Measurements from ENCODE around the gene CDH23. TPM values are rescaled to one million over a fixed set of nuclear protein-coding genes. Genes with fewer than 3 reads are reported as not detected.

The CDH23 gene
- total RNA-seq, 1 experiment from 2014 or later, result 2.9 TPM

GRCh38 chr10:71555087-71555723, 158.5 kb downstream of the CDH23 start (continued):
- TF ChIP-seq MXD4 (CRISPR knock-in tag; IDR thresholded peaks at IDR 0.05; ENCODE audit: borderline replicate concordance) (no peak), ETV6 (CRISPR knock-in tag; IDR thresholded peaks at IDR 0.05) (no peak), OVOL2 (CRISPR knock-in tag; IDR thresholded peaks at IDR 0.05; ENCODE audit: borderline replicate concordance) (no peak)

- no peak for DNase-seq (ENCODE audit: low spot score)
- Mint-ChIP-seq H3K4me1 (peaks cover 34% of the 10 kb centered on the region), H3K36me3 (no peaks in the 10 kb centered on the region), H3K27ac (no peak overlapping the region), H3K9me3 (no peaks in the 10 kb centered on the region), H3K4me3 (no peak overlapping the region), H3K27me3 (ENCODE audit: low read depth) (peaks cover 3% of the 10 kb centered on the region; the same call in 1 of the 2 replicates)
- no peak for ATAC-seq
- ChIA-PET CTCF (interaction anchor here (0.7 to 1.3 kb wide), 2 partner anchors 13 to 53 kb away, joined by 3 read pairs; no protein-coding TSS in a partner anchor), POLR2A (no interaction called here)
- TF ChIP-seq ATF2 (CRISPR knock-in tag; IDR thresholded peaks at IDR 0.05; ENCODE audit: borderline replicate concordance, low read depth) (no peak), PRRX2 (CRISPR knock-in tag; IDR thresholded peaks at IDR 0.05) (no peak), OVOL2 (CRISPR knock-in tag; IDR thresholded peaks at IDR 0.05; ENCODE audit: borderline replicate concordance) (no peak), IRF1 (CRISPR knock-in tag; IDR thresholded peaks at IDR 0.05) (no peak), ZSCAN18 (CRISPR knock-in tag; IDR thresholded peaks at IDR 0.05) (no peak), CREM (CRISPR knock-in tag; IDR thresholded peaks at IDR 0.05) (no peak), E2F5 (CRISPR knock-in tag; IDR thresholded peaks at IDR 0.05) (no peak), FOXJ3 (CRISPR knock-in tag; IDR thresholded peaks at IDR 0.05; ENCODE audit: borderline replicate concordance) (no peak), CDX4 (CRISPR knock-in tag; IDR thresholded peaks at IDR 0.05; ENCODE audit: borderline replicate concordance) (no peak)
Observed at GRCh38 chr10:71555724-71556119, 159.0 kb downstream of the CDH23 start.

- ChIA-PET POLR2A (no interaction called here), CTCF (interaction anchor here (0.5 to 2.3 kb wide), 4 partner anchors 11 to 254 kb away, joined by 3 to 9 read pairs (median 4); partner anchors contain the start of gene SLC29A3)
- Mint-ChIP-seq H3K27ac (no peak overlapping the region), H3K9me3 (no peaks in the 10 kb centered on the region), H3K36me3 (no peaks in the 10 kb centered on the region), H3K4me3 (no peak overlapping the region), H3K27me3 (ENCODE audit: low read depth) (peaks cover 3% of the 10 kb centered on the region), H3K4me1 (peaks cover 31% of the 10 kb centered on the region)
- DNase-seq (ENCODE audit: low spot score) (no peak), ATAC-seq (no peak)
- no peak for TF ChIP-seq AR (CRISPR knock-in tag; IDR thresholded peaks at IDR 0.05)
- TF ChIP-seq ZNF671 (CRISPR knock-in tag; IDR thresholded peaks at IDR 0.05), result no peak
- no peak for TF ChIP-seq NFYB (CRISPR knock-in tag; conservative IDR thresholded peaks at IDR 0.05; ENCODE audit: low read depth)
- no peak for TF ChIP-seq MYBL2 (CRISPR knock-in tag; IDR thresholded peaks at IDR 0.05)
- no peak for TF ChIP-seq USF1 (CRISPR knock-in tag; IDR thresholded peaks at IDR 0.05)
- no peak for TF ChIP-seq ZNF396 (CRISPR knock-in tag; IDR thresholded peaks at IDR 0.05; ENCODE audit: borderline replicate concordance)
- no peak for TF ChIP-seq RORB (CRISPR knock-in tag; IDR thresholded peaks at IDR 0.05)
- no peak for TF ChIP-seq SMAD3 (CRISPR knock-in tag; IDR thresholded peaks at IDR 0.05; ENCODE audit: borderline replicate concordance)
- no peak for TF ChIP-seq FOXJ3 (CRISPR knock-in tag; IDR thresholded peaks at IDR 0.05; ENCODE audit: borderline replicate concordance)
- no peak for TF ChIP-seq ZMAT4 (CRISPR knock-in tag; IDR thresholded peaks at IDR 0.05)
- TF ChIP-seq KAT7 (CRISPR knock-in tag; IDR thresholded peaks at IDR 0.05; ENCODE audit: borderline replicate concordance), result no peak
- TF ChIP-seq ESRRA (CRISPR knock-in tag; IDR thresholded peaks at IDR 0.05; ENCODE audit: borderline replicate concordance), result no peak
- no peak for TF ChIP-seq GABPB1 (CRISPR knock-in tag; IDR thresholded peaks at IDR 0.05)
Observed at GRCh38 chr10:71558991-71559390, 162.3 kb downstream of the CDH23 start.

All from WTC11 (cell line).